SK-N-SH treated with all-trans-retinoic acid at 6 μM for 48 hours (cell line): ENCODE data around the gene HIPK3.

Experiments used
- ATAC-seq: fragments of 200-7000 bp; cut with Tn5 transposase; 3 replicates; pipeline ENCODE4 v1.9.1; 2020; ENCODE audit warnings: mild to moderate bottlenecking, moderate library complexity
- CREB5 ChIP-seq: fragments of 250-450 bp; sonication (Bioruptor Pico); IDR thresholded peaks from 2 replicates; pipeline ENCODE4 v1.5.1; 2020; ENCODE audit warnings: low read depth, mild to moderate bottlenecking, moderate library complexity
- CSDC2 ChIP-seq: fragments of 250-450 bp; sonication (Bioruptor Pico); IDR thresholded peaks from 2 replicates; pipeline ENCODE4 v1.5.0; 2020; ENCODE audit warnings: mild to moderate bottlenecking, moderate library complexity
- CSRNP3 ChIP-seq: fragments of 250-450 bp; sonication (Bioruptor Pico); IDR thresholded peaks from 2 replicates; pipeline ENCODE4 v1.5.1; 2021; ENCODE audit warnings: mild to moderate bottlenecking, moderate library complexity
- ESRRG ChIP-seq: fragments of 250-450 bp; sonication (Bioruptor Pico); IDR thresholded peaks from 2 replicates; pipeline ENCODE4 v1.6.1; 2021; ENCODE audit warnings: mild to moderate bottlenecking
- GLIS3 ChIP-seq: fragments of 250-450 bp; sonication (Bioruptor Pico); IDR thresholded peaks from 2 replicates; pipeline ENCODE4 v1.5.0; 2020; ENCODE audit warnings: mild to moderate bottlenecking, moderate library complexity
- ISL1 ChIP-seq: fragments of 250-450 bp; sonication (Bioruptor Pico); IDR thresholded peaks from 2 replicates; pipeline ENCODE4 v2.1.2; 2022; ENCODE audit warnings: mild to moderate bottlenecking, moderate library complexity
- OSR1 ChIP-seq: fragments of 250-450 bp; sonication (Bioruptor Pico); IDR thresholded peaks from 2 replicates; pipeline ENCODE4 v1.8.0; 2022; ENCODE audit warnings: moderate library complexity, mild to moderate bottlenecking, inconsistent platforms
- POU6F1 ChIP-seq: fragments of 250-450 bp; sonication (Bioruptor Pico); IDR thresholded peaks from 2 replicates; pipeline ENCODE4 v1.8.0; 2021; ENCODE audit warnings: low read depth, mild to moderate bottlenecking, moderate library complexity, borderline replicate concordance
- PPARA ChIP-seq: fragments of 250-450 bp; sonication (Bioruptor Pico); IDR thresholded peaks from 2 replicates; pipeline ENCODE4 v1.5.0; 2020; ENCODE audit warnings: mild to moderate bottlenecking, borderline replicate concordance
- RARB ChIP-seq: fragments of 250-450 bp; sonication (Bioruptor Pico); IDR thresholded peaks from 2 replicates; pipeline ENCODE4 v1.8.0; 2021; ENCODE audit warnings: mild to moderate bottlenecking, moderate library complexity
- SNAI2 ChIP-seq: fragments of 250-450 bp; sonication (Bioruptor Pico); IDR thresholded peaks from 2 replicates; pipeline ENCODE4 v1.5.0; 2020; ENCODE audit warnings: mild to moderate bottlenecking, moderate library complexity
- TCF4 ChIP-seq: fragments of 250-450 bp; sonication (Bioruptor Pico); IDR thresholded peaks from 2 replicates; pipeline ENCODE4 v1.8.0; 2021; ENCODE audit warnings: mild to moderate bottlenecking, moderate library complexity, borderline replicate concordance
- TSHZ2 ChIP-seq: fragments of 250-450 bp; sonication (Bioruptor Pico); IDR thresholded peaks from 2 replicates; pipeline ENCODE4 v1.5.0; 2020; ENCODE audit warnings: mild to moderate bottlenecking, moderate library complexity
- ZC3H10 ChIP-seq: fragments of 250-450 bp; sonication (Bioruptor Pico); IDR thresholded peaks from 2 replicates; pipeline ENCODE4 v1.5.1; 2021; ENCODE audit warnings: mild to moderate bottlenecking, moderate library complexity
- ZFP30 ChIP-seq: fragments of 450-650 bp; formaldehyde crosslinking; IDR thresholded peaks from 2 replicates; pipeline ENCODE4 v1.5.0; 2022; ENCODE audit warnings: mild to moderate bottlenecking, moderate library complexity
- ZNF565 ChIP-seq: fragments of 450-650 bp; formaldehyde crosslinking; conservative IDR thresholded peaks from 2 replicates; pipeline ENCODE4 v1.5.0; 2020; ENCODE audit warnings: low read depth, mild to moderate bottlenecking, moderate library complexity
- ZNF70 ChIP-seq: fragments of 450-650 bp; formaldehyde crosslinking; IDR thresholded peaks from 2 replicates; pipeline ENCODE4 v1.5.0; 2020; ENCODE audit warnings: mild to moderate bottlenecking, moderate library complexity
- ZNF8 ChIP-seq: fragments of 450-650 bp; formaldehyde crosslinking; IDR thresholded peaks from 2 replicates; pipeline ENCODE4 v1.5.0; 2020; ENCODE audit warnings: mild to moderate bottlenecking, moderate library complexity

HIPK3 gene

GRCh38 chr11:33390944-33391892 lies 134.0 kb downstream of the HIPK3 start:
- no peak for ATAC-seq
- TF ChIP-seq ZNF70 (no peak), TSHZ2 (CRISPR knock-in tag) (no peak), CREB5 (CRISPR knock-in tag) (no peak), CSDC2 (CRISPR knock-in tag) (no peak), CSRNP3 (CRISPR knock-in tag) (no peak), ISL1 (CRISPR knock-in tag) (no peak), GLIS3 (CRISPR knock-in tag) (no peak), SNAI2 (CRISPR knock-in tag) (no peak), PPARA (no peak), OSR1 (CRISPR knock-in tag) (no peak), RARB (CRISPR knock-in tag) (no peak), ZNF8 (CRISPR knock-in tag) (no peak), TCF4 (CRISPR knock-in tag) (no peak), POU6F1 (CRISPR knock-in tag) (no peak), ZC3H10 (no peak), ZNF565 (CRISPR knock-in tag) (no peak)
- TF ChIP-seq, all 23 proteins: peak for 0

GRCh38 chr11:33391893-33392251 lies 134.7 kb downstream of the HIPK3 start:
- TF ChIP-seq ZNF70 (no peak), ZFP30 (CRISPR knock-in tag) (no peak), ESRRG (CRISPR knock-in tag) (no peak), ISL1 (CRISPR knock-in tag) (no peak), ZC3H10 (no peak)
- no peak for ATAC-seq

- no peak for ATAC-seq
- no peak for TF ChIP-seq CSRNP3 (CRISPR knock-in tag)
- TF ChIP-seq ZNF70, result no peak
- TF ChIP-seq CREB5 (CRISPR knock-in tag), result no peak
- TF ChIP-seq RARB (CRISPR knock-in tag), result no peak
- no peak for TF ChIP-seq TCF4 (CRISPR knock-in tag)
- no peak for TF ChIP-seq ZC3H10
Measured at GRCh38 chr11:33394431-33395109, 137.4 kb downstream of the HIPK3 start.
